OCI-LY3 (cell line): Measurements from ENCODE around the gene CTNND2.

Source experiments
- H2AFZ ChIP-seq: fragments of 200-600, 300-600 bp; shearing (Covaris generic); 2 replicates; pipeline ENCODE4 v1.6.0; 2014; ENCODE audit warnings: antibody characterized with exemption, low read depth, low read length
- H3K27ac ChIP-seq: fragments of 200-600, 300-600 bp; sonication (generic); 2 replicates; pipeline ENCODE4 v1.5.1; 2014; ENCODE audit warnings: mild to moderate bottlenecking, low read length, moderate library complexity, mixed read lengths
- H3K27me3 ChIP-seq: fragments of 200-600, 300-600 bp; sonication (generic); 2 replicates; pipeline ENCODE4 v1.6.1; 2014; ENCODE audit warnings: low read depth, low read length, mixed read lengths
- H3K36me3 ChIP-seq: fragments of 200-600, 300-600 bp; sonication (generic); replicated peaks from 2 replicates; pipeline ENCODE3; 2014; ENCODE audit warnings: low read depth, low read length, mixed read lengths
- H3K4me1 ChIP-seq: fragments of 300-600, 200-600 bp; sonication (generic); 2 replicates; pipeline ENCODE4 v1.6.1; 2014; ENCODE audit warnings: low read length, mixed read lengths
- H3K4me2 ChIP-seq: fragments of 200-600, 300-600 bp; sonication (generic); 2 replicates; pipeline ENCODE4 v1.6.1; 2014; ENCODE audit warnings: low read length, mixed read lengths
- H3K4me3 ChIP-seq: fragments of 300-600, 200-600 bp; sonication (generic); 2 replicates; pipeline ENCODE4 v1.5.1; 2014; ENCODE audit warnings: antibody characterized with exemption, mild to moderate bottlenecking, low read length, moderate library complexity
- H3K79me2 ChIP-seq: fragments of 300-600, 200-600 bp; shearing (Covaris generic); 2 replicates; pipeline ENCODE4 v1.6.1; 2014; ENCODE audit warnings: mild to moderate bottlenecking, low read length, mixed read lengths
- H3K9ac ChIP-seq: fragments of 300-600, 200-600 bp; shearing (Covaris generic); 2 replicates; pipeline ENCODE4 v1.6.0; 2014; ENCODE audit warnings: mild to moderate bottlenecking, low read length, moderate library complexity
- H3K9me3 ChIP-seq: fragments of 200-600, 300-600 bp; shearing (Covaris generic); 2 replicates; pipeline ENCODE4 v1.6.1; 2014; ENCODE audit warnings: low read length, mixed read lengths; ENCODE audit not compliant: insufficient read depth
- H4K20me1 ChIP-seq: fragments of 200-600, 300-600 bp; sonication (generic); 2 replicates; pipeline ENCODE4 v1.6.1; 2016; ENCODE audit warnings: low read length, mixed read lengths; ENCODE audit not compliant: insufficient read depth
- EZH2phosphoT487 ChIP-seq: fragments of 200-600 bp; shearing (Covaris generic); IDR thresholded peaks from 2 replicates; pipeline ENCODE4 v1.6.1; 2018; ENCODE audit warnings: antibody characterized with exemption, mixed run types, low read depth
- TF ChIP-seq, protein P1 (sequence below): fragments of 200-600, 300-600 bp; sonication (generic); IDR thresholded peaks from 2 replicates; pipeline ENCODE4 v1.5.1; 2014; ENCODE audit warnings: antibody characterized with exemption, low read length, low read depth

CTNND2 gene

GRCh38 chr5:11888221-11888620 lies 16.0 kb downstream of the CTNND2 start:
- H3K4me1 ChIP-seq = no peaks in the 10 kb centered on the region
- TF ChIP-seq EZH2phosphoT487 = no peak
- TF ChIP-seq, protein P1, sequence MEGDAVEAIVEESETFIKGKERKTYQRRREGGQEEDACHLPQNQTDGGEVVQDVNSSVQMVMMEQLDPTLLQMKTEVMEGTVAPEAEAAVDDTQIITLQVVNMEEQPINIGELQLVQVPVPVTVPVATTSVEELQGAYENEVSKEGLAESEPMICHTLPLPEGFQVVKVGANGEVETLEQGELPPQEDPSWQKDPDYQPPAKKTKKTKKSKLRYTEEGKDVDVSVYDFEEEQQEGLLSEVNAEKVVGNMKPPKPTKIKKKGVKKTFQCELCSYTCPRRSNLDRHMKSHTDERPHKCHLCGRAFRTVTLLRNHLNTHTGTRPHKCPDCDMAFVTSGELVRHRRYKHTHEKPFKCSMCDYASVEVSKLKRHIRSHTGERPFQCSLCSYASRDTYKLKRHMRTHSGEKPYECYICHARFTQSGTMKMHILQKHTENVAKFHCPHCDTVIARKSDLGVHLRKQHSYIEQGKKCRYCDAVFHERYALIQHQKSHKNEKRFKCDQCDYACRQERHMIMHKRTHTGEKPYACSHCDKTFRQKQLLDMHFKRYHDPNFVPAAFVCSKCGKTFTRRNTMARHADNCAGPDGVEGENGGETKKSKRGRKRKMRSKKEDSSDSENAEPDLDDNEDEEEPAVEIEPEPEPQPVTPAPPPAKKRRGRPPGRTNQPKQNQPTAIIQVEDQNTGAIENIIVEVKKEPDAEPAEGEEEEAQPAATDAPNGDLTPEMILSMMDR = no peak
- H3K4me3 ChIP-seq = no peak overlapping the region
- no peak overlapping the region for H3K9ac ChIP-seq
- no peak overlapping the region for H3K4me2 ChIP-seq
- no peaks in the 10 kb centered on the region for H3K79me2 ChIP-seq
- H3K27ac ChIP-seq = no peak overlapping the region
- no peaks in the 10 kb centered on the region for H3K9me3 ChIP-seq
- no peaks in the 10 kb centered on the region for H3K36me3 ChIP-seq
- no peaks in the 10 kb centered on the region for H4K20me1 ChIP-seq
- H3K27me3 ChIP-seq = no peaks in the 10 kb centered on the region
- H2AFZ ChIP-seq = no peak overlapping the region

- H3K4me3 ChIP-seq = no peak overlapping the region
- no peak for TF ChIP-seq EZH2phosphoT487
- TF ChIP-seq, protein P1 = no peak
- H3K27me3 ChIP-seq = no peaks in the 10 kb centered on the region
- no peaks in the 10 kb centered on the region for H3K36me3 ChIP-seq
- no peak overlapping the region for H3K27ac ChIP-seq
- H3K9me3 ChIP-seq = no peaks in the 10 kb centered on the region
- H3K9ac ChIP-seq = no peak overlapping the region
- no peaks in the 10 kb centered on the region for H3K79me2 ChIP-seq
- no peak overlapping the region for H2AFZ ChIP-seq
- H3K4me2 ChIP-seq = no peak overlapping the region
- no peaks in the 10 kb centered on the region for H4K20me1 ChIP-seq
- no peaks in the 10 kb centered on the region for H3K4me1 ChIP-seq
Measured at GRCh38 chr5:11878814-11879213, 25.4 kb downstream of the CTNND2 start.

GRCh38 chr5:11873587-11873986 lies 30.7 kb downstream of the CTNND2 start:
- no peaks in the 10 kb centered on the region for H4K20me1 ChIP-seq
- no peak overlapping the region for H2AFZ ChIP-seq
- no peaks in the 10 kb centered on the region for H3K79me2 ChIP-seq
- H3K9ac ChIP-seq = no peak overlapping the region
- no peaks in the 10 kb centered on the region for H3K9me3 ChIP-seq
- H3K4me1 ChIP-seq = no peaks in the 10 kb centered on the region
- no peak for TF ChIP-seq EZH2phosphoT487
- TF ChIP-seq, protein P1 = no peak
- H3K36me3 ChIP-seq = no peaks in the 10 kb centered on the region
- no peaks in the 10 kb centered on the region for H3K27me3 ChIP-seq
- H3K4me2 ChIP-seq = no peak overlapping the region
- H3K4me3 ChIP-seq = no peak overlapping the region
- H3K27ac ChIP-seq = no peak overlapping the region

DNA sequence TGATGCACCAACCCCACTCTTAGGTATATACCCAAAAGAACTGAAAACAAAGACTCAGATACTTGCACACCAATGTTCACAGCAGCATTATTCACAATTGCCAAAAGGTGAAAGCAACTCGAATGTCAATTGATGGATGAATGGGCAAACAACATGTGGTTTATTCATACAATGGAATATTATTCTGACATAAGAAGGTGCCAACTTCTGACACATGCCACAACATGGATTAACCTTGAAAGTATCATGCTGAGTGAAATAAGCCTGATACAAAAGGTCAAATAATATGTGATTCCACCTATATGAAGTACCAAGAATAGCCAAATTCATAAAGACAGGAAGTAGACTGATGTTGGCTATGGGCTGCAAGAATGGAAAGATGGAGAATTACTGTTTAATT lies 35.0 kb downstream of the CTNND2 start:
- TF ChIP-seq EZH2phosphoT487 = no peak
- TF ChIP-seq, protein P1 = no peak
- Histone ChIP-seq H3K27me3 (no peaks in the 10 kb centered on the region), H3K4me3 (no peak overlapping the region), H3K79me2 (no peaks in the 10 kb centered on the region), H3K9me3 (no peaks in the 10 kb centered on the region), H3K36me3 (no peaks in the 10 kb centered on the region), H3K9ac (no peak overlapping the region), H3K27ac (no peak overlapping the region), H3K4me1 (no peaks in the 10 kb centered on the region), H4K20me1 (no peaks in the 10 kb centered on the region), H2AFZ (no peak overlapping the region), H3K4me2 (no peak overlapping the region)
